NOMO-1 treated with dmso at 0.1 percent for 144 hours (cell line): ENCODE results near the gene SMIM8.
"Not testable (repeated sequence)": the region's sequence is repeated elsewhere in the genome, so short reads cannot be mapped to it uniquely, and the experiment has no call there.

Source experiments
- DNase-seq: peaks from one replicate; lab custom pipeline; 2025; ENCODE audit not compliant: unreplicated experiment; lab: John Stamatoyannopoulos, UW

The SMIM8 gene, protein sequence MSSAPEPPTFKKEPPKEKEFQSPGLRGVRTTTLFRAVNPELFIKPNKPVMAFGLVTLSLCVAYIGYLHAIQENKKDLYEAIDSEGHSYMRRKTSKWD

GRCh38 chr6:87322304-87323212 lies at the start of gene SMIM8:
TSS of gene SMIM8 (plus strand) at chr6:87322588. CDS start at chr6:87337032, 14,444 bp downstream.
- DNase-seq, result peak; percentile 70

DNA sequence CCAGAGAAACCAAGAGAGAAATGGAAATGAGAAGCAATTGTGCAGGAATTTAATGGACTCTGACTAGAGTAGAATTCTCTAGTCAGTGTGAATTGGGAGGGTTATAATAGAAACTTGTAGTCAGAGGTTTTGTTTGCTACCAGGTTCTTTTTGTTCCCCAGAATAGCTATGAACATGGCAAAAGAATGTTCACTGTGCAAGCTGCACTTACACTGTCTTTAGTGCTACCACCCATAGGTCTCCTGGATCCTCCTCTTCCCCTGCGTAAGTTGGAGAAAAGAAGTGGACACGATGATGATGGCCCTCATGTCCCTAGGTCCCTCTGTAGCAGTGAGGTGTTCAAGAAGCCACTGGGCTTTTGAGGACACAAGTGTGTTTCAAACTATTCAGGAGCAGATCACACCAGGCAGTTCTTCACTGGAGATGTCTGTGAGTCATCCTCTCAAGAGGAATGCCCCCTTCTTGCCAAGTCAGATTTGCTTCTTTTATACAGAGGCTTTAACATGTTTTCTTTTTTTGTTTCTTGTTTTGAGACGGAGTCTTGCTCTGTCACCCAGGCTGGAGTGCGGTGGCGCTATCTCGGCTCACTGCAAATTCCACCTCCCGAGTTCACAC lies 47.6 kb upstream of the SMIM8 start:
- DNase-seq, result no peak

GRCh38 chr6:87276624-87277023 lies 45.8 kb upstream of the SMIM8 start:
- no peak for DNase-seq

DNA sequence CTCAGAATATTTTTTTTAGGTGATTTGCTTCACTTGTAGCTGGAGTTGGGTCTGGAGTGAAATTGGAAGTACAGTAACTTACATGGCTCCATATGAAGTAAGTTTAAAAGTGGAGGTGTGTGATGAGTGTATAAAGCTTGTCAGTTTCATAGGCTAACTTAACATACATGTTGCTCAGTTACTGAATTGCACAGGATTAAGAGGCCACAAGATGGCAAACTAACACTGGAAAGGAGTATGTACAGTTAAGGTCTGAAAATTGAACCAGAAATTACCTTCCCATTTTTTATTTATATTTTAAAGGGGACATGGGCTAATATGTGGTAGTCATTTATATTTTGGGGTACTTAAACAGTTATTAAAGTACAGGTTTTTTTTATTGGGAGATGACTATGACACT lies 45.3 kb upstream of the SMIM8 start:
- no peak for DNase-seq

DNA sequence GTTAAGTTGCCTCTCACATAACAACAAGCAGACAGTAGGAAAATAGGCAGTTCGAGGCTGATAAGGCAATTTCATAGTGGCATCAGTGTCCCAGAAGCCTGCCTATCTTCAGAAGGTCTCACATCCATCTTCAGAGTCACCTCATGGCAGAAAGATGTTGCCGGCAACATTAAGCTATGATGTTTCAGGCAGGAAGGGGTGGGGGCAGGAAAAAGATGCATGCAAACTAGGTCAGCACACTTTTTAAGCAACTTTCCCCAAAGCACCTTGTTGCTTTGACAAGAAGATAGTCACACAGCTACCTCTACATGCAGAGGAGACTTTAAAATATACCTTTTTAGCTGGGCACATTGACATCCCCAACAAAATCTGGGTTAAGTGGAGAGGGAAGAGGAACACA lies 43.2 kb upstream of the SMIM8 start:
- no peak for DNase-seq

- no peak for DNase-seq
These were observed 41.0 kb upstream of the SMIM8 start for GRCh38 chr6:87281426-87281825.

DNA sequence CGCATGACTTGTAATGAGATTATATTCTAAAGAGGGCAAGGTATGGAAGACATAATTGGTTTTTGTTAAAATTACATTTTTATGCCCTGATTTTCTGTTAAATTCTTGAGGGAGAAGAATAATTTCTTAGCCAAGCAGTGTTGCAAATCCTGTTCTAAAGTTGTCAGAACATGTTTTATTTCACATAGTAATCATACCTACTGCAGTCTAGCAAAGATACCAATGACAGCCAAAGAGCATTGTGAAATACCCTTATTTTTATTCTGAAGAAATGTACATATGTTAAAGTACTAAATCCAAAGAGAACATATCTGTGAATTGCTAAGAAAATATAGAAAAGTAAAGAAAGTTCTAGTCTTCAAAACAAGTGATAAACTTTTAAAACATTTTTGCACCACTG lies 39.6 kb upstream of the SMIM8 start:
- no peak for DNase-seq

- DNase-seq, result no peak
These were observed 38.9 kb upstream of the SMIM8 start for GRCh38 chr6:87283461-87283860.

DNA sequence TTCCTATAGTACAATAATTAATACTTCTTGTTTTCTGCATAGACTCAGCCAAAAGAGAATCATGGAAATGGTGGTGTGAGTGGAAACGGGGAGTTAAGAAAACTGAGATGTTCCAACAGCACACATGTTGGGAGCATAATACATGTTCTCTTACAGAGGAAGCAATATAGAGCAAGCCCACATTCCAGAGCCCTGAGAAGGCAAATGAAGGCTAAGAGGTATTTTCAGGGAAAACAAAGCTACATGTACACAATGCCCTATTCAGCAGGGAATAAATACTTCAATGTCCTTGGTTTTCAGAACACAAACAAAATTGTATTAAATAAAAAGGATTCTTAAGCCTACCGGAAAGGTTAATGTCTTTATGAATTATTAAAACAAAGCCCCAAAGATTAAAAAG lies 35.1 kb upstream of the SMIM8 start:
- no peak for DNase-seq

GRCh38 chr6:87289571-87289970 lies 32.8 kb upstream of the SMIM8 start:
- peak; percentile 14 for DNase-seq

GRCh38 chr6:87291883-87292282 lies 30.5 kb upstream of the SMIM8 start:
- no peak for DNase-seq

- no peak for DNase-seq
These were observed 28.9 kb upstream of the SMIM8 start for GRCh38 chr6:87293526-87293925.

DNA sequence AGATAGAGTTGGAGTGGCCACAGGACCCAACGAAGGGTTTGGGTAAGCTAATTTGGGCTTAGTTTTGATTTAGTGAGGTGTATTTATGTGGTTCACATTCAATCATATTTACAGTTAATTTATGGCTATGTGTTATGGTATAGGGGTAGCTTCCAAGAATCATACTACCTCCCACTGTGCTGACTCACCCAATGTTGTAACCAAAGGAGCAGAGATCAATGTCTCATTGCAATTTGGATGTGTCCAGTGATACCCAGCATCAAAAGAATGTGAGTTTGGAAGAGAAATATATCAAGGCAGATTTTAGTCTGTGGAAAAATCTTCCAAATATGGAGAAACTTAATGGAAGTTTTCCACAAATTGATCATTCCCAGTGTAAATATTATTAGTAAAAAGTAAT lies 25.3 kb upstream of the SMIM8 start:
- DNase-seq, result no peak

DNA sequence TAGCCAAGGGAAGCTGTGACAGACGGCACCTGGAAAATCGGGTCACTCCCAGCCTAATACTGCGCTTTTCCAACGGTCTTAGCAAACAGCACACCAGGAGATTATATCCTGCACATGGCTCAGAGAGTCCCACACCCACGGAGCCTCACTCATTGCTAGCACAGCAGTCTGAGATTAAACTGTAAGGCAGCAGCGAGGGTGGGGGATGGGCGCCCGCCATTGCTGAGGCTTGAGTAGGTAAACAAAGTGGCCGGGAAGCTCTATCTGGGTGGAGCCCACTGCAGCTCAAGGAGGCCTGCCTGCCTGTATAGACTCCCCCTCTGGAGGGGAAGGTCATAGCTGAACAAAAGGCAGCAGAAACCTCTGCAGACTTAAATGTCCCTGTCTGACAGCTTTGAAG lies 21.1 kb upstream of the SMIM8 start:
- DNase-seq, result not testable (repeated sequence)

DNA sequence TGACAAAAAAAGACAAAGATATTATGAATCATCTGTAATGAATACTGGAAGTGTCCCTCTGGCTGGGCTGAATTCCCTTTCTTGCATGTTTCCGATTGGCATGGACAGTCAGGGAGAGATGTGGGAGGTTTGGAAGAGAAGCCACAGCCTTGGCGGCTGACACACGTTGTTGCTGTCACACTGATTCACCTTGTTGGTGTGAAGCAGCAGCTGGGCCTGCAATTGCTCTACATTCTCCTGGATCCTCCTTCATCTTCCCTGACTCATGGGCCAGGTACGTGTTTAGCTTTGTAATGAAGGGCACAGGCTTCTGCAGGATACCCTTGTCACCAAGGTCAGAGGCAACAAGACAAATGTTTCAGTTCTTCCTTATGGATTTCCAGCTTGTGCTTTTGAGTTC lies 13.4 kb upstream of the SMIM8 start:
- DNase-seq, result no peak

DNA sequence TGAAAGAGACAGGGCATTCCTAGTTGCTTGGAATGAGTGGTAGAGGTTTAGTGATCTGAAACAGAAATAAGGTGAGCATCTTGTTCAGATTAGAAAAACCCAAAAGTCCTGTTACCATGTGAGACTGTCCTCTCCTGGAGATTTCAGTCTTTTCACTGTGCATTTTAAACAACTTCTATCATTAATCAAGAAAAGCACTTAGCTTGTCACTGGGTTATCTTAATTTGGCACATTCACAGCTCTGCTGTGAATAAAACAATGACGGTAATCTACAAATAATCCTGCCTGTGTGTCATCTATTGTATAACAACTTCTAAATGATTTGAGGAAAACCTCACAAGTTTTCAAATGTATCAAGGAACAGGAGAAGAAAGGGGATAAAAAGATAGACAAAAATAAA lies 9.5 kb upstream of the SMIM8 start:
- DNase-seq, result no peak

GRCh38 chr6:87315071-87315470 lies 7.3 kb upstream of the SMIM8 start:
- DNase-seq, result no peak

GRCh38 chr6:87319271-87319987 lies 3.0 kb upstream of the SMIM8 start:
- DNase-seq, result no peak

DNA sequence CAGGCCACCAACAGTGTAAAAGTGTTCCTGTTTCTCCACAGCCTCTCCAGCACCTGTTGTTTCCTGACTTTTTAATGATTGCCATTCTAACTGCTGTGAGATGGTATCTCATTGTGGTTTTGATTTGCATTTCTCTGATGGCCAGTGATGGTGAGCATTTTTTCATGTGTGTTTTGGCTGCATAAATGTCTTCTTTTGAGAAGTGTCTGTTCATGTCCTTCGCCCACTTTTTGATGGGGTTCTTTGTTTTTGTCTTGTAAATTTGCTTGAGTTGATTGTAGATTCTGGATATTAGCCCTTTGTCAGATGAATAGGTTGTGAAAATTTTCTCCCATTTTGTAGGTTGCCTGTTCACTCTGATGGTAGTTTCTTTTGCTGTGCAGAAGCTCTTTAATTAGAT lies 1.5 kb downstream of the SMIM8 start:
- DNase-seq, result not testable (repeated sequence)

DNA sequence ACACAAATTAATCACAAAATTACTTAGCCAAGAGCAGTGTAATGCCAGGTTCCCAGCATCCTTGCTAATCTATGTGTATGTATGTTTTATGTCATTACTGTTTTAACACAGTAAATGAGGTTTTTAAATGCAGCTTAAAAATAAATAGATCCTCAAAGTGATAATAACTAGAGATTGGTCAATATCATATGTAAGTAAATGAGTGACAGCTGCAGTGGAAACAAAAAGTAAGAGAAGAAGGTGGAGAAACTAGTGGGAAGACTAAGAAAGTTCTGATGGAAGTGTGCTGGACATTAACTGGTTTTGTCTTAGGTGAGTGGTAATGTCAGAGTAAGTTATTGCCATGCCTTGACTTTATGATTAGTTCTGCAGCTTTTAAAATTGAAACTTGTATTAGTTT lies 8.6 kb downstream of the SMIM8 start:
- DNase-seq, result no peak

GRCh38 chr6:87333033-87333432 lies 10.6 kb downstream of the SMIM8 start:
- no peak for DNase-seq
